HG03139 (cell line): ENCODE results near the gene ZNF14.
"Not testable (repeated sequence)": the region's sequence is repeated elsewhere in the genome, so short reads cannot be mapped to it uniquely, and the experiment has no call there.

Experiments used
- ATAC-seq: cut with Tn5 transposase; IDR thresholded peaks from one replicate; pipeline ENCODE4 v1.9.1; 2021; ENCODE audit not compliant: unreplicated experiment

Gene ZNF14

DNA sequence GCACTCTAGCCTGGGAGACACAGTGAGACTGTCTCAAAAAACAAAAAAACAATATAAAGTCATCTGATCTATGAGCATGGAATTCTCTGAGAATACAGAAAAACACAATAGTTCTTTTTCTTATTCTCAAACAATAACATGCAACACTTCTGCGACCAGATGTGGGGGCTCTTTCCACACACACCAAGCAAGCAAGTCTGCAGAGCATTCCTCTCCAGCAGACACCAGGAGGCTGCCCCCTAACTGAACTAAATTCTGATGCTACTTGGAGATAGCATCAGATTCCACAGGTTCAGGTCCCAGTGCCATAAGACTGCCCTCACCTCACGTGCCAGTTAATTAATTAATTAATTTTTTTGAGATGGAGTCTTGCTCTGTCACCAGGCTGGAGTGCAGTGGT, 36.5 kb downstream of the ZNF14 start:
- ATAC-seq: no peak

GRCh38 chr19:19691683-19692082, 41.2 kb downstream of the ZNF14 start:
- no peak for ATAC-seq

- ATAC-seq: not testable (repeated sequence)
Measured at GRCh38 chr19:19689023-19689422, 43.9 kb downstream of the ZNF14 start.

DNA sequence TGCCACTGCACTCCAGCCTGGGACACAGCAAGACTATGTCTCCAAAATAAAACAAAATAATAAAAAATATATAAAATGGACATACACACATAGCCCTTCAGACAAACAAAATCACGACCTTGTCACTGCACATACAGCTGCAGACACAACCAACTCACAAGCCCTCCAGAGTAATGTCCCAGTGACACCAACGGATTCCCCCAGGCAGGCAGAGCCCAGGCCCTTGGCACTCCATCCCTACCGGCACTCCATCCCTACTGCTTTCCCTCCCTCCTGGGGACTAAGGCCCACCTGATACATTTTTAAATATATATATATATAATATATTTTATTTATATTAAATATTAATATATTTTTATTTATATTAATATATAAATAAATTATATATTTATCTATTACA, 45.8 kb downstream of the ZNF14 start:
- ATAC-seq: no peak

- no peak for ATAC-seq
Measured at GRCh38 chr19:19686580-19686979, 46.3 kb downstream of the ZNF14 start.

DNA sequence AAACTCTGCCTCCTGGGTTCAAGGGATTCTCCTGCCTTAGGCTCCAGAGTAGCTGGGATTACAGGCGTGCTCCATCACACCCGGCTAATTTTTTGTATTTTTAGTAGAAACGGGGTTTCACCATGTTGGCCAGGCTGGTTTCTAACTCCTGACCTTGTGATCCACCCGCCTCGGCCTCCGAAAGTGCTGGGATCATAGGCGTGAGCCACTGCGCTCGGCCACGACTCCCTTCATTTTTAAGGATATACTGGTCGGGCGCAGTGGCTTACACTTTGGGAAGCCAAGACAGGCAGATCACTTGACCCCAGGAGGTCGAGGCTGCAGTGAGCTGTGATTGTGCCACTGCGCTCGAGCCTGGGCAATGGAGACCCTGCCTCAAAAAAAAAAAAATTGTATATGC, 46.8 kb downstream of the ZNF14 start:
- ATAC-seq: not testable (repeated sequence)

- ATAC-seq: no peak
Measured at GRCh38 chr19:19679176-19680073, 53.5 kb downstream of the ZNF14 start.

GRCh38 chr19:19677579-19677978, 55.3 kb downstream of the ZNF14 start:
- no peak for ATAC-seq

- ATAC-seq: no peak
Measured at GRCh38 chr19:19674315-19674714, 58.6 kb downstream of the ZNF14 start.

GRCh38 chr19:19672816-19673215, 60.1 kb downstream of the ZNF14 start:
- ATAC-seq: no peak

GRCh38 chr19:19670070-19670551, 62.8 kb downstream of the ZNF14 start:
- ATAC-seq: no peak

- peak; percentile 51 for ATAC-seq
Measured at GRCh38 chr19:19668230-19669012, 64.5 kb downstream of the ZNF14 start, which contains the start of gene ZNF101. TSS of gene ZNF101 (plus strand) at chr19:19668839. CDS start at chr19:19668964, 125 bp downstream.

DNA sequence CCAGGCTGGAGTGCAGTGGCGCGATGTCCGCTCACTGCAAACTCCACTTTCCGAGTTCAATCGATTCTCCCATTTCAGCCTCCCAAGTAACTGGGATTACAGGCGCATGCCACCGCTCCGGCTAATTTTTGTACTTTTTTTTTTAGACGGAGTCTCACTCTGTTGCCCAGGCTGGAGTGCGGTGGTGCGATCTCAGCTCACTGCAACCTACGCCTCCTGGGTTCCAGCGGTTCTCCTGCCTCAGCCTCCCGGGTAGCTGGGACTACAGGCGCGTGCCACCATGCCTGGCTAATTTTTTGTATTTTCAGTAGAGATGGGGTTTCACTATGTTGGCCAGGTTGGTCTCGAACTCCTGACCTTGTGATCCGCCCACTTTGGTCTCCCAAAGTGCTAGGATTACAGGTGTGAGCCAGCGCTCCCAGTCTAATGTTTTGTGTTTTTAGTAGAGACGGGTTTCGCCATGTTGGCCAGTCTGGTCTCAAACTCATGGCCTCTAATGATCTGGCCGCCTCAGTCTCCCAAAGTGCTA, 67.4 kb downstream of the ZNF14 start:
- ATAC-seq: not testable (repeated sequence)

DNA sequence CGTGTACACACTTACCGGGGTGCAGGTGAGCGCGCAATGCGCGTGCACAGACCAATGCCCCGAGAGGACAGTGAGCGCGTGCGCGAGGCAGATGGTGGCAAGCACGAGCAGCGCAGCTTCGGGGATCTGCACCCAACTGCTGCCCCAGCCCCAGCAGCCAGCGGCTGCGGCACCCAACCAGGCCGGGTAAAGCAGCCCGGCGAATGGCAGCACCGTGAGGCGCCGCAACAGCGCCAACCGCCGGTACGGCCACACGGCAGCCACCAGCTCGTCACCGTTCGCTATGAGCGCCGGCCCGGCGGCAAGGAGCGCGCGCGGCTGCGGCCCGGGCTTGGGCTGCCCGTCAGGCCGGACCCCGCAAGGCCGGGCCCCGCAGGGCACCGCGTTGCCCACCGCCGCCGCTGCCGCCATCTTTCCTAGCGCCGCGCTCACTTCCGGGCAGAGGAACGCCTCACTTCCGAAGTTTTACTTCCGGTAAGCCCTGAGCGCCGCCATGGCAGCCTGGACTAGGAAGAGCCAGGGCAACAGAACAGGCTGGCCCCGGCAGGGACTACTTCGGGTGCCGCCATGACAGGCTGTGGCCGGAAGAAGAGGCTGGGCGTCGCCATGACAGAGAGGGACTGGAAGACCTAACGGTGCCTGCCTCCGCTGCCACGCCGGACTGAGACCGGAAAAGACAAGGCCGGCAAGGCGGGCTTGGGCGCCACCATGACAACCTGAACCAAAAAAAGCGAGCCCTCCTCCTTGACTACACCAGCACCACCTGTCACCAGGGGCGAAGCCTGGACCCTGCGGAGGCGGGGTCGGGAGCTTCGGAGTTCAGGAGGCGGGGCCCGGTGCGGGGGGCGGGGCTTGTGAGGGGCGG, 69.4 kb downstream of the ZNF14 start, which contains the start of gene ATP13A1:
Gene ATP13A1 (minus strand): TSS at position 421 of the 865 bp plus-strand sequence. CDS start 10 bp downstream, at position 411.
- ATAC-seq: peak; percentile 60

DNA sequence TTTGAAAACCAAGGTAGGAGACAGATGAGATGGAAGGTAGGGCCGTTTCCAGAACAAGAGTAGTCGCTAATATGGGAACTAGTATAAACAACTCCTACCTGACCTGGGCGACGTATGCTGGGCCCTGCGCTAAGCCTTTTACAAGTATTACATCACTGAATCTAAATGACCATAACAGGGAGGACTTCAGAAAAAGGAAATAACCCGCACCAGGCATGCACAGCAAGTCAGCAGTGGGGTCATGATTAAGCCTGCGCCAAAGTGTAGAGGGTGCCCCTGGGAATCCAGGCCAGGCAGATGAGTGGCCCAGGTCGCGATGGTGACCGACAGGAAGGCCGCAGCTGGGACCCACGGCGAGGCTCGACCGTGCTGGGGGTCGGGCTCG, 70.0 kb downstream of the ZNF14 start:
- no peak for ATAC-seq

DNA sequence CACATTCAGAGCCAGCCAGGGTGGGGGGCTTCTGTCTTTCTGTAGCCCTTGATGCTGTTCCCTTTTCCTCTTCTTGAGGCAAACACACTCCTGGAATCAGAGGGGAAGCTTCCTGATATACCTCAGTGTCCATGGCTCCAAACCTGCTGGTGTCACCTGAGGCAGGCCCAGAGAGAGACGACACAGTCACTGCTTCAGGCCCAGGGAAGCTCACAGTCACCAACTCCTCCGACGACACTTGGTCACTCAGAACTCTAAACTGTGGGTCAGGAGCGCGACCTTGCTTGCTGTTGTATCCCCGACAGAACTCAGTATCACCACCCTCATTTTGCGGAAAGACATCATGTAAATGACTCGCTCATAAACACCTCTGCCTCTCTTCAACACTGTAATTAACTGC, 70.6 kb downstream of the ZNF14 start:
- no peak for ATAC-seq

- ATAC-seq: peak; percentile 32
Measured at GRCh38 chr19:19661675-19662251, 71.1 kb downstream of the ZNF14 start.

DNA sequence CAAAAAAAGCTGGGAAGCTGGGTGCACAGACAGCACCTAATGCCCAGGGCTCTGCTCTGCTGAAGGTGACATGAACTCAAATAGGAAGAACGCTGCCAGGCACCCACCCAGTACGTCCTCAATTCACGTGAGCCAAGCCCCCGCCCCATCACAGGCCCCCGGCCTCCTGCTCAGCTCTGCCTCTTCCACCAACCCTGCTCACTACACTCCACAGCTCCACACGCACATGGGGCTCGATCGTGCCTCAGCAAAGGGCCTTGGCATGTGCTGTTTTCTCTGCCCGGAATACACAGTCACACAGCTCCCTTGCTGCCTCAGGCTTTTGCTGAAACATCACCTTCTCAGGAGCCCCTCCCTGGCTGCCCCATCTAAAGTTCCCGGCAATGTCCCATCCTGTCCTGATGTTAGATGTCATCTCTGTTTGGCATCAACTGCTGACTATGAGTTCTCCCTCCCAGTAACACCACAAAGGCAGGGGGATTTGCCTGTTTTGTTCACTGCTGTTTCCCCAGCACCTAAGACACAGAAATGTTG, 71.7 kb downstream of the ZNF14 start:
- ATAC-seq: no peak
